Gastrocnemius medialis (tissue), 4 donors: ENCODE results near the gene DPAGT1. TPM values are rescaled to one million over a fixed set of nuclear protein-coding genes. Genes with fewer than 3 reads are reported as not detected.

ENCODE experiments used
- ATAC-seq, 2 donors: fragments of 150-250 bp; one replicate each; pipeline ENCODE4 v1.9.1; 2016
- DNase-seq, 2 donors: peaks; one replicate each; pipeline ENCODE4 v3.0.0-alpha.2; 2019
- H3K27ac ChIP-seq, 4 donors: fragments of 200-600 bp; sonication (generic); 1 replicate in 1 of 4; 2 replicates in 3 of 4; pipeline ENCODE4 v1.5.1; 2016 to 2018; ENCODE audit warnings: mild to moderate bottlenecking in 2 of 4, moderate library complexity in 1 of 4
- H3K27me3 ChIP-seq, 3 donors: fragments of 200-600 bp; sonication (generic) in 2 of 3; 1 replicate in 1 of 3; 2 replicates in 2 of 3; pipeline versions ENCODE4 v1.5.1 to v1.6.0; 2016 to 2019; ENCODE audit warnings: mild to moderate bottlenecking in 1 of 3, moderate library complexity in 1 of 3
- H3K36me3 ChIP-seq, 2 donors: fragments of 200-600 bp; sonication (generic) in 1 of 2; one replicate each; pipeline ENCODE4 v1.5.1; 2017 to 2018
- H3K4me1 ChIP-seq, 2 donors: fragments of 200-600 bp; sonication (generic) in 1 of 2; one replicate each; pipeline ENCODE4 v1.5.1; 2016 to 2017; ENCODE audit warnings: mild to moderate bottlenecking in 2 of 2
- H3K4me3 ChIP-seq, 4 donors: fragments of 200-600 bp; sonication (generic) in 3 of 4; 1 replicate in 1 of 4; 2 replicates in 3 of 4; pipeline ENCODE4 v1.5.1; 2016 to 2019; ENCODE audit warnings: mild to moderate bottlenecking in 2 of 4
- H3K9me3 ChIP-seq, 3 donors: fragments of 200-600 bp; sonication (generic) in 2 of 3; 1 replicate in 1 of 3; 2 replicates in 2 of 3; pipeline ENCODE4 v1.5.1; 2016 to 2019
- POLR2A ChIP-seq, 2 donors: fragments of 450-650 bp; IDR thresholded peaks; one replicate each; pipeline ENCODE4 v1.6.1; 2017; ENCODE audit warnings: antibody characterized with exemption in 2 of 2, mild to moderate bottlenecking in 2 of 2, moderate library complexity in 2 of 2
- in situ Hi-C, 4 donors: fragments of 200-750 bp; cut with MboI; loops; one replicate each; pipeline versions ENCODE4 v1.15.0 to v1.8.0; 2017; ENCODE audit warnings: low sequenced_read_pairs in 4 of 4
- intact Hi-C: fragments of 100-400 bp; cut with DNase I; formaldehyde crosslinking; loops from one replicate; pipeline ENCODE4 v1.15.1; 2023; ENCODE audit warnings: low total_unique reads
- total RNA-seq, 4 donors: library from RNA; depleted of rRNA; stranded (reverse); fragments of >200 nt; gene quantifications; one replicate each; pipeline versions ENCODE4 v1.1.0 to v1.2.3, GENCODE V29; 2016
- TF ChIP-seq, protein P1 (sequence below), 5 experiments: fragments of 450-650 bp in 3 of 5; fragments of 200-600 bp in 2 of 5; sonication (generic) in 2 of 5; IDR thresholded peaks in 4 of 5; conservative IDR thresholded peaks in 1 of 5; 1 replicate in 4 of 5; 2 replicates in 1 of 5; pipeline ENCODE4 v1.5.1; 2016 to 2019; ENCODE audit warnings: antibody characterized with exemption in 5 of 5, mild to moderate bottlenecking in 3 of 5, moderate library complexity in 3 of 5

The DPAGT1 gene
- total RNA-seq, 4 donors from 2014 or later: 8.9 to 34.0 (median 15.1) TPM

DNA sequence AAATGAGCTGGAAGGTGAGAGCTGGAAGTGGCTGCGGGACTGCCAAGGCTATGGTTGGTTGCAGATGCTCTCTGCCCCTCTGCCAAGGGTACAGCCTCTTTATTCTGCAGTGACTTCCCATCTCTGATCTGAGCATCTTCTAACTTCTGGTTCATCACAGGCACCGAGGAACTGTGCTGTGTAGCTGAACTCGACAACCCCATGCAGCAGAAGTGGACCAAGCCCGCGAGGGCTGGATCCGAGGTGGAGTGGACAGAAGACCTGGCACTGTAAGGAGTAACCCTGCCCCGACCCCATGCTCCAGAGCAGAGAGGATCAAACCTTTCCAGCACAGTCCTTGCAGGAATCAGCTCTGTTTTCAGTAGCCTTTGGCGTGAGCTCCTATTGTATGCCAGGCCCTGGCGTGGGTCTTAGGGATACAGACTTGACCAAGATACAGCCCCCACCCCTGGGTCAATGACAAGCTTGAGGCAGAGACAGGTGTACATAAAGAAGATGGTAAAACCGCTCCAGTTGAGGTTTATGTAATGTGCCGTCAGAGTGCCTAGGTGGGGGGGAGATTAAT is 9.8 kb upstream of the DPAGT1 start:
- Histone ChIP-seq H3K4me3 (no peak overlapping the region), H3K4me1 (peaks cover 19 to 20% of the 10 kb centered on the region in 2 donors), H3K36me3 (peaks cover 0 to 52% of the 10 kb centered on the region in 2 donors), H3K27me3 (no peaks in the 10 kb centered on the region), H3K9me3 (no peaks in the 10 kb centered on the region), H3K27ac (no peak overlapping the region)
- no peak for DNase-seq
- ATAC-seq: no peak
- intact Hi-C loops: no loop called here
- no peak for TF ChIP-seq POLR2A (IDR thresholded peaks at IDR 0.05)
- TF ChIP-seq, protein P1, sequence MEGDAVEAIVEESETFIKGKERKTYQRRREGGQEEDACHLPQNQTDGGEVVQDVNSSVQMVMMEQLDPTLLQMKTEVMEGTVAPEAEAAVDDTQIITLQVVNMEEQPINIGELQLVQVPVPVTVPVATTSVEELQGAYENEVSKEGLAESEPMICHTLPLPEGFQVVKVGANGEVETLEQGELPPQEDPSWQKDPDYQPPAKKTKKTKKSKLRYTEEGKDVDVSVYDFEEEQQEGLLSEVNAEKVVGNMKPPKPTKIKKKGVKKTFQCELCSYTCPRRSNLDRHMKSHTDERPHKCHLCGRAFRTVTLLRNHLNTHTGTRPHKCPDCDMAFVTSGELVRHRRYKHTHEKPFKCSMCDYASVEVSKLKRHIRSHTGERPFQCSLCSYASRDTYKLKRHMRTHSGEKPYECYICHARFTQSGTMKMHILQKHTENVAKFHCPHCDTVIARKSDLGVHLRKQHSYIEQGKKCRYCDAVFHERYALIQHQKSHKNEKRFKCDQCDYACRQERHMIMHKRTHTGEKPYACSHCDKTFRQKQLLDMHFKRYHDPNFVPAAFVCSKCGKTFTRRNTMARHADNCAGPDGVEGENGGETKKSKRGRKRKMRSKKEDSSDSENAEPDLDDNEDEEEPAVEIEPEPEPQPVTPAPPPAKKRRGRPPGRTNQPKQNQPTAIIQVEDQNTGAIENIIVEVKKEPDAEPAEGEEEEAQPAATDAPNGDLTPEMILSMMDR (IDR thresholded peaks at IDR 0.05 in 4 of 5, conservative IDR thresholded peaks at IDR 0.05 in 1 of 5): no peak
- in situ Hi-C loops: no loop called here

DNA sequence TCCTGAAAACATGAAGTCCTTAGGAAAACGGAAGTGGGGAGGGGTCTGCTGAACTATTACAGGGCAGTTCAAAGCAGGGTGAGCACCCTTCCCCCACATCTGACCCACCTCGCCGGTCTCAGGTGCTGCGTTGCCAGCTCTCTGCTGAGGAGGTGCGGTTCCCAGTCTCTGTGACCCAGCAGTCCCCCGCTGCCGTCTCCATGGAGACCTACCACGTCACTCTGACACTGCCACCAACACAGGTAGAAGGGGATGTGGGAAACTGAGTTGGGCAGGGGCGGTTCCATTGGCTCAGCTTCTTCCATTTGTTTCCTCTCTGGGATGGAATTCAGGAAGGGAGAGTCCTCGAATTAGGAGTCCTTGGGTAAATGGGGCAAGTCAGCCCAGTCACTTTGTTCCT is 8.8 kb upstream of the DPAGT1 start:
- in situ Hi-C loops: no loop called here
- DNase-seq (no peak), ATAC-seq (no peak)
- intact Hi-C loops: no loop called here
- no peak for TF ChIP-seq POLR2A (IDR thresholded peaks at IDR 0.05)
- TF ChIP-seq, protein P1 (IDR thresholded peaks at IDR 0.05 in 4 of 5, conservative IDR thresholded peaks at IDR 0.05 in 1 of 5): no peak
- H3K27ac ChIP-seq: no peak overlapping the region
- H3K4me1 ChIP-seq: peaks cover 21% of the 10 kb centered on the region in 2 donors
- no peaks in the 10 kb centered on the region for H3K27me3 ChIP-seq
- H3K4me3 ChIP-seq: no peak overlapping the region
- no peaks in the 10 kb centered on the region for H3K9me3 ChIP-seq
- peaks cover 0 to 44% of the 10 kb centered on the region in 2 donors for H3K36me3 ChIP-seq

- TF ChIP-seq, protein P1 (IDR thresholded peaks at IDR 0.05 in 4 of 5, conservative IDR thresholded peaks at IDR 0.05 in 1 of 5): no peak
- TF ChIP-seq POLR2A (IDR thresholded peaks at IDR 0.05): no peak
- H3K27me3 ChIP-seq: no peaks in the 10 kb centered on the region
- ATAC-seq (no peak), DNase-seq (no peak)
- no peak overlapping the region for H3K27ac ChIP-seq
- in situ Hi-C loops: no loop called here
- no peaks in the 10 kb centered on the region for H3K9me3 ChIP-seq
- peaks cover 0 to 39% of the 10 kb centered on the region in 2 donors for H3K36me3 ChIP-seq
- intact Hi-C loops: loop anchor here (5.0 kb wide), 1 partner anchor 87 kb away; no protein-coding TSS in a partner anchor
- peaks cover 21% of the 10 kb centered on the region in 2 donors for H3K4me1 ChIP-seq
- H3K4me3 ChIP-seq: no peak overlapping the region
These were observed 8.2 kb upstream of the DPAGT1 start for GRCh38 chr11:119109843-119110242.

DNA sequence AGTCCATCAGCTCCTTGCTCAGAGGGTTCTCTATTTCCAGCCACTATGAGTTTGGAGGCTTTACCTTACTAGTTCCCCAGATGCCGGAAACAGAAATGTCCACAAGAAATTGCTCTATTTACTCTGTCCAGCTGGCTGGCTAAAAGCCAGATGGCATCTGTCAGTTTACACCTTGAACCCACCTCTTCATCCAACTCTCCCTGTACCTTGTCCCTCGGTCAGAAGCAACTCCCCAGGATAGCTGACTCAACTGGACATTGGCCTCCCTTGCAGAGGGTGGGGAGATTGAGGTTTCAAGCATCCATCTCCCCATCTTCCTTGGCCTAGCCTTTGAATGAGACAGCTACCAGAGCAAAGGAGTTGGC is 7.2 kb upstream of the DPAGT1 start:
- TF ChIP-seq POLR2A (IDR thresholded peaks at IDR 0.05): no peak
- TF ChIP-seq, protein P1 (IDR thresholded peaks at IDR 0.05 in 4 of 5, conservative IDR thresholded peaks at IDR 0.05 in 1 of 5): no peak
- intact Hi-C loops: loop anchor here (5.0 kb wide), 1 partner anchor 88 kb away; no protein-coding TSS in a partner anchor
- DNase-seq (no peak), ATAC-seq (no peak)
- H3K9me3 ChIP-seq: no peaks in the 10 kb centered on the region
- peak overlapping the region in 1 of 4 donors; percentile 83 for H3K27ac ChIP-seq
- H3K36me3 ChIP-seq: peaks cover 0 to 31% of the 10 kb centered on the region in 2 donors
- in situ Hi-C loops: no loop called here
- peak overlapping the region in 3 of 4 donors; percentile 79 to 94 (median 87) for H3K4me3 ChIP-seq
- H3K4me1 ChIP-seq: peaks cover 21% of the 10 kb centered on the region in 2 donors
- no peaks in the 10 kb centered on the region for H3K27me3 ChIP-seq
